Inferior parietal cortex (tissue), 1 donor: ENCODE results near the gene AP3D1.
"Not testable (repeated sequence)": the region's sequence is repeated elsewhere in the genome, so short reads cannot be mapped to it uniquely, and the experiment has no call there.

Source experiments
- DNase-seq: peaks from one replicate; pipeline ENCODE4 v3.0.0-alpha.2; 2016; ENCODE audit errors: extremely low spot score

The AP3D1 gene

GRCh38 chr19:2151339-2152229 lies at the start of gene AP3D1:
Gene AP3D1 (minus strand): TSS chr19:2151566. CDS start chr19:2151334, 232 bp downstream.
- DNase-seq: peak; percentile 99

- DNase-seq: not testable (repeated sequence)
Observed at GRCh38 chr19:2200624-2201294, 49.4 kb upstream of the AP3D1 start.

- no peak for DNase-seq
Observed at GRCh38 chr19:2199861-2200623, 48.7 kb upstream of the AP3D1 start.

- DNase-seq: no peak
Observed at GRCh38 chr19:2199215-2199614, 47.8 kb upstream of the AP3D1 start.

GRCh38 chr19:2198317-2198716 lies 47.0 kb upstream of the AP3D1 start:
- no peak for DNase-seq

- DNase-seq: no peak
Observed at GRCh38 chr19:2197270-2197669, 45.9 kb upstream of the AP3D1 start.

GRCh38 chr19:2195914-2196313 lies 44.5 kb upstream of the AP3D1 start:
- no peak for DNase-seq

GRCh38 chr19:2195361-2195760 lies 44.0 kb upstream of the AP3D1 start:
- no peak for DNase-seq

GRCh38 chr19:2194513-2195078 lies 43.2 kb upstream of the AP3D1 start:
- DNase-seq: no peak

GRCh38 chr19:2193807-2194206 lies 42.4 kb upstream of the AP3D1 start:
- no peak for DNase-seq

GRCh38 chr19:2192862-2193261 lies 41.5 kb upstream of the AP3D1 start:
- no peak for DNase-seq

GRCh38 chr19:2191456-2192310 lies 40.3 kb upstream of the AP3D1 start:
- DNase-seq: no peak

- no peak for DNase-seq
Observed at GRCh38 chr19:2190848-2191455, 39.6 kb upstream of the AP3D1 start.

GRCh38 chr19:2189880-2190279 lies 38.5 kb upstream of the AP3D1 start:
- no peak for DNase-seq

GRCh38 chr19:2188708-2189385 lies 37.5 kb upstream of the AP3D1 start:
- DNase-seq: no peak

GRCh38 chr19:2187159-2187558 lies 35.8 kb upstream of the AP3D1 start:
- no peak for DNase-seq

GRCh38 chr19:2186071-2186846 lies 34.9 kb upstream of the AP3D1 start:
- DNase-seq: peak; percentile 40

- DNase-seq: no peak
Observed at GRCh38 chr19:2185734-2186070, 34.3 kb upstream of the AP3D1 start.

GRCh38 chr19:2184422-2184975 lies 33.1 kb upstream of the AP3D1 start:
- no peak for DNase-seq
